Stimulated activated CD8-positive, alpha-beta memory T cell treated with anti-CD3 and anti-CD28 coated beads, Interleukin-2, amount 100 ng/mL, for 1 hour (primary cell): ENCODE measurements around the gene IL4R.

ENCODE experiments used
- DNase-seq, 2 donors: peaks; one replicate each; pipeline ENCODE4 v3.0.0-alpha.2; 2020; ENCODE audit warnings: low read depth in 2 of 2

The IL4R gene

GRCh38 chr16:27356794-27357193 lies 43.0 kb downstream of the IL4R start:
- no peak for DNase-seq

- no peak for DNase-seq
Observed at GRCh38 chr16:27359051-27359450, 45.3 kb downstream of the IL4R start.

DNA sequence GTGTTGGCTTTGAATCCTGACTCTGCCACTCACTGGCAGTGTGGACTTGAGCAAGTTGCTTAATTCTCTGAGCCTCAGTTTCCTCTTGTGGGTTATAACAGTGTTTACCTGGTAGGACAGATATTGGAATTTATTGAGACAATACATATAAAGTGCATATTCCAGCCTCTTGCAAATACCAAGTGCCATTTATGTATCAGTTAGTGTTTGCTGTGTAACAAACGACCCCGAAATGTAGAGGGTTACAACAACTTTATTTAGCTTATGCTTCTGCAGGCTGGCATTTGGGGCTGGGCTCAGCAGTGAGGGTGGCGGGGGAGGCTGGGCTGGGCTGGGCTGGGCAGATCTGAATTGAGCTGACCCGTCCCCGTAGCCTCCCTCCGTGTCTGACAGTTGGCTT lies 45.8 kb downstream of the IL4R start:
- no peak for DNase-seq

GRCh38 chr16:27361987-27362386 lies 48.2 kb downstream of the IL4R start:
- DNase-seq = no peak

- DNase-seq = no peak
Observed at GRCh38 chr16:27362570-27363245, 48.9 kb downstream of the IL4R start.

DNA sequence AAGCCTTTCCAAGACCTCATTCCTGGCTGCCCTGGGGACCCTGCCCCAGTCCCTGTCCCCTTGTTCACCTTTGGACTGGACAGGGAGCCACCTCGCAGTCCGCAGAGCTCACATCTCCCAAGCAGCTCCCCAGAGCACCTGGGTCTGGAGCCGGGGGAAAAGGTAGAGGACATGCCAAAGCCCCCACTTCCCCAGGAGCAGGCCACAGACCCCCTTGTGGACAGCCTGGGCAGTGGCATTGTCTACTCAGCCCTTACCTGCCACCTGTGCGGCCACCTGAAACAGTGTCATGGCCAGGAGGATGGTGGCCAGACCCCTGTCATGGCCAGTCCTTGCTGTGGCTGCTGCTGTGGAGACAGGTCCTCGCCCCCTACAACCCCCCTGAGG lies 49.5 kb downstream of the IL4R start:
- DNase-seq = no peak

- DNase-seq = no peak
Observed at GRCh38 chr16:27363797-27364196, 50.0 kb downstream of the IL4R start.

- DNase-seq = no peak
Observed at GRCh38 chr16:27364493-27365141, 50.8 kb downstream of the IL4R start.

DNA sequence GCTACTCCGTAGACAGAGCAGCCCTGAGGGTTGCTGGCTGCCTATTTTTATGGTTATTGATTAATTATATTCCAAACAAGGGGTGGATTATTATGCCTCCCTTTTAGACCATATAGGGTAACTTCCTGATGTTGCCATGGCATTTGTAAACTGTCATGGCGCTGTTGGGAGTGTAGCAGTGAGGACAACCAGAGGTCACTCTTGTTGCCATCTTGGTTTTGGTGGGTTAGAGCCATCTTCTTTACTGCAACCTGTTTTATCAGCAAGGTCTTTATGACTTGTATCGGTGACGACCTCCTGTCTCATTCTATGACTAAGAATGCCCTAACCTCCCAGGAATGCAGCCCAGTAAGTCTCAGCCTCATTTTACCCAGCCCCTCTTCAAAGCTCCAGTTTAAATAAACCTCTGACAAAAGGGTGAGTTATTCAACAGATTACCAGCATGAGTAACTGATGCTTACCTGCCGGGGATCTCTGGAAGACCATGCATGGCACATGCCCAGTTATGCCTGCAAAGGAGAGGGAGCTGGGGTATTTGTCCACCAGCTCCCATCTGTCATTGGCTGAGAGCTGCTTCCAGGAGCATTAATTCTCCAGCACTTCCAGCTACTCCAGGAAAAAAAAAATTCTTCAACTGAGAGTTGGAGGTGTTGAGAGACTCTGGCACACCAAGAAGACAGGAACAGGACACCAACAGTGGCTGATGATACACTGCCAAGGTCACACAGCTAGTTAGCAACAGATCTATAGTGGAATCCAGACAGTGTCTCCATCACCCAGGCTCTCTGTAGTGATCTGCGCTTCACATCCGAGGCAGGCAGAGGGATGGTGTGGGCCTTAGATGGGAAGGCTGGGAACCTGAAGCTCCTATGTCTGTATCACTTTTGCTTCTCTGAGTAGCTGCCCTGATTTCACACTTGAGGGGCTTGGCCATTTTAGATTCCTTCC lies 51.6 kb downstream of the IL4R start:
- no peak for DNase-seq

- DNase-seq = no peak
Observed at GRCh38 chr16:27366687-27367460, 53.1 kb downstream of the IL4R start.

- DNase-seq = peak; percentile 70 to 84
Observed at GRCh38 chr16:27367461-27368357, 53.9 kb downstream of the IL4R start.

DNA sequence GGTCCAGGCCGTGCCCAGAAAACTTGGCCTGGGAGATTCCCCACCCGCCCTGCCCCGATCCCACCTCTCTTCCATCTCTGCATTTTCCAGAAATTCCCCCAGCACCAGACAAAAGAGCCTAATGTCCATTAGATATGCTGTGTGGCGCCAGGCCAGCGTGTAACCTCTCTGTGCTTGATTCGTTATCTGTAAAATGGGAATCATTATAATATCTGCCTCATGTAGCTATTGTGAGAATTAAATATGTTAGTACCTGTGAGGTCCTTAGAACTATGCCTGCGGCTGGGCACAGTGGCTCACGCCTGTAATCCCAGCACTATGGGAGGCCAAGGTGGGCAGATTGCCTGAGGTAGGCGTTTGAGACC lies 54.6 kb downstream of the IL4R start:
- no peak for DNase-seq

GRCh38 chr16:27369806-27370205 lies 56.0 kb downstream of the IL4R start:
- no peak for DNase-seq

GRCh38 chr16:27370318-27370717 lies 56.5 kb downstream of the IL4R start:
- DNase-seq = no peak

DNA sequence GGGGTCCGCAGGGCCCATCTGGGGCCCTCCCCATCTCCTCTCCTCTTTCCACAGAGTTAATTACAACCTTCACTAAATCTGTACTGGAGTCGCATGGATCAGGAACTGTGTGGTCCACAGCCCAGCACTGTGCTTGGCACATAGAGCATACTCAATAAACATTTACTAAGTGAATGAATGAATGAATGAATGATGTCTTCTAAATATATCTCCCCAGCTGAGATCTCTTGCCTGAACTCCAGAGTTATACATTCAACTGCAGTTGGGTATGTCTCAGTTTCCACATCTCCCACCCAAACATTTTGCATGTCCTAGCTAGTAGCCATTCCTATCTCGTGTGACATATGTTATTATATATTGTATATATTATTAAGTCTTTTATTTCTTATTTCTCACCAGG lies 59.5 kb downstream of the IL4R start:
- no peak for DNase-seq

DNA sequence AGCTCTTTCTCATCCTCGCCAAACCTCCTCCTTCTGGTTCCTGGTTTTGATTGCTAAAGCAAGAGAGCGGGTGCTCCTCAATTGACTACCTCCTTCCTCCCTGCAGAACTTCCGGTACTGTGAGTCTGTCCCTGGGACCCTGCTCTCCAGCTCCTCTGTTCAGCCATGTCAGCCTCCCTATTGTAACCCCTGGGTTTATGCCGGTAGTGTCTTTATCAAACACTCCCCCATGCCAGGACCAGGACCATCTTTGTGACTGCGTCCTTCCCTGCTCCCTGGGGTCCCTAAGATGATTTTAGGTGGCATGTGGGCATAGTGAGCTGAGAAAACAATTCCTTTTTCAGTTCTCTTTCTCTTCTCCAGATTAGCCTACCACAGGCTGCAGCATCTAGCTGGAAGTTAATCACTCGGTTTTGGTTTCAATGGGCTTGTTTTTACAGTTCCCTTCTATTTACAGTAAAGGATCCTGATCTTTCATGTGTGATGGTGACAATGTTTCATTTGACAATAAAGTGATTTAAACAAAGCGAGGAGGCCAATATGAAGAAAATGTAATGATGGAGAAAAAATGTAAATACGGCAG lies 60.5 kb downstream of the IL4R start:
- DNase-seq = no peak

- no peak for DNase-seq
Observed at GRCh38 chr16:27374804-27375425, 61.1 kb downstream of the IL4R start.

DNA sequence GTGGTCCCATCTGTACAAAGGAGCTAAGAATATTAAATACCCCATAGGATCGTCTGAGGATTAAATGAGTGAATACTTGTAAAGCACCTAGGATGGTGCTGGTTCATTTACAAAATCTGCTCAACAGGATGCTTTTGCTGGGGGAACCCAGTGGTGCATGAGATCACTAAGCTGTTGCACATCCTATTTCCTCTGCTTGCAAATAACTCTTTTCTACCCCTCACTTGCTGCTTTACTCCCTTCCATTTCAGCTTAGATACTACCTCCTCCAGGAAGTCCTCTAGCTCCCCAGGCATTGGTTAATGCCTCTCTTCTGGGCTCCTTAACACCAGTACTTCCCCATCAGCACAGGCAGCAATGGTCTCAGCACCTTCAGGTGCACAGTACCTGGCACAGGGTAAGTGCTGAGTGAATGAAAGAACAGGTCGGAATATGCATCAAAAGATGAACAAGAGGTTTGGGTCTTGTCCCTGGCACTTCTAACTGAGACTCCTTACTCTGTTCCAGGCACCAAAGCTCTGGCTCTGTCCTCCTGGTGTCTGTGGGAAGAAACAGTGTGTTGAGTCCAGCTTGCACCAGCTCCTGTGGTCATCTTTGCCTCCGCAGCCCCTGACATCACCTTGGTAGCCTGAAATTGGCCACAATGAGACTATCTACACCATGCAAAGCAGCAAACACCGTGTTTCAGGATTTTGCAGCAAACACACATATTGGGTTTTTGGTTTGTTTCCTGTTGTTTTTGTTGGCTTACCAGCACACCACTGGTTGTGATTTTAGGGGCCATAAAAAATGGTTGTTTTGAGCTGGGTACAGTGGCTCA lies 64.1 kb downstream of the IL4R start:
- DNase-seq = no peak

- no peak for DNase-seq
Observed at GRCh38 chr16:27378871-27379481, 65.2 kb downstream of the IL4R start.
